ENCODE measurements around the gene ABCC6.
"Not testable (repeated sequence)": the region's sequence is repeated elsewhere in the genome, so short reads cannot be mapped to it uniquely, and the experiment has no call there.

Gene ABCC6

GRCh38 chr16:16184594-16184993, 38.7 kb downstream of the ABCC6 start:
- H3K4me3 ChIP-seq (ENCODE audit: low read depth in 1 of 2, low read length in 2 of 2): no peak overlapping the region
- no peaks in the 10 kb centered on the region for H3K27me3 ChIP-seq (ENCODE audit: low read depth, low read length)
- H3K4me1 ChIP-seq (ENCODE audit: control insufficient read depth in 1 of 2, insufficient read depth in 2 of 2, low read length in 2 of 2): no peaks in the 10 kb centered on the region
- H3K27ac ChIP-seq (ENCODE audit: low read length): no peak overlapping the region
- no peaks in the 10 kb centered on the region for H3K36me3 ChIP-seq (ENCODE audit: control insufficient read depth in 1 of 2, insufficient read depth in 2 of 2, low read length in 2 of 2)
- no peaks in the 10 kb centered on the region for H3K9me3 ChIP-seq (ENCODE audit: control insufficient read depth in 1 of 2, low read length in 2 of 2)

DNA sequence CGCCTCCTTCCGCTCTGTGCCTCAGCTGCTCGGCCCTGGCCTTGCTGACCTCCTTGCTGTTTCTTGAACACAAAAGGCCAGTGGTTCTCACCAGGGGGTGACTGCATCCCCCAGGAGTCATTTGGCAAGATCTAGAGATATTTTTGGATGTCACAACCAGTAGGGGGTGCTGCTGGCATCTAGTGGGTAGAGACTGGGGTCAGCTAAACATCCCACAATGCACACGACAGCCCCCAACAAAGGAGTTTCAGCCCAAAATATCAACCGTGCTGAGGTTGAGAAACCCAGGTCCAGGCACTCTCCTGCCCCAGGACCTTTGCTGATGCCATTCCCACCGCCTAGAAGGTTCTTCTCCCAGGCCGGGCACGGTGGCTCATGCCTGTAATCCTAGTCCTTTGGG, 39.7 kb downstream of the ABCC6 start:
- no peak overlapping the region for H3K4me3 ChIP-seq (ENCODE audit: low read depth in 1 of 2, low read length in 2 of 2)
- no peaks in the 10 kb centered on the region for H3K9me3 ChIP-seq (ENCODE audit: control insufficient read depth in 1 of 2, low read length in 2 of 2)
- H3K27ac ChIP-seq (ENCODE audit: low read length): no peak overlapping the region
- H3K4me1 ChIP-seq (ENCODE audit: control insufficient read depth in 1 of 2, insufficient read depth in 2 of 2, low read length in 2 of 2): no peaks in the 10 kb centered on the region
- no peaks in the 10 kb centered on the region for H3K27me3 ChIP-seq (ENCODE audit: low read depth, low read length)
- no peaks in the 10 kb centered on the region for H3K36me3 ChIP-seq (ENCODE audit: control insufficient read depth in 1 of 2, insufficient read depth in 2 of 2, low read length in 2 of 2)

DNA sequence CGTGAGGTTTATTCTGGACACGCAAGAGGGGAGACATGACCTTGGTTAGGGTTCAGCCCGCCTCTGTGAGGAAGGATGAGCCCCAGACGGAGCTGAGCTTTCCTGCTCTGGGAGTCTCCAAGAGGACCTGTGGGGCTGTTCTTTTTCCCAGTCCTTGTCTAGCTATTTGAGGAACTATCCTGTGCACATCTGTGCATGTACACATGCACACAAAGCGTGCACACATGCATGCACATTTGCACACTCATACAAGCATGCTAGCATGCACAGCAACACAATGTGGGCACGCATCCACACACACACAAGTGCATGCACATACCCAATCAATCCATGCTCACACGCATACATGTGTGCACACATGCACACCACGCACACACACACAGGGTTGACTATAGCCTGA, 40.4 kb downstream of the ABCC6 start:
- Histone ChIP-seq H3K36me3 (ENCODE audit: control insufficient read depth in 1 of 2, insufficient read depth in 2 of 2, low read length in 2 of 2) (no peaks in the 10 kb centered on the region), H3K4me3 (ENCODE audit: low read depth in 1 of 2, low read length in 2 of 2) (no peak overlapping the region), H3K27me3 (ENCODE audit: low read depth, low read length) (no peaks in the 10 kb centered on the region), H3K4me1 (ENCODE audit: control insufficient read depth in 1 of 2, insufficient read depth in 2 of 2, low read length in 2 of 2) (no peaks in the 10 kb centered on the region), H3K27ac (ENCODE audit: low read length) (no peak overlapping the region), H3K9me3 (ENCODE audit: control insufficient read depth in 1 of 2, low read length in 2 of 2) (no peaks in the 10 kb centered on the region)

GRCh38 chr16:16181748-16182147, 41.5 kb downstream of the ABCC6 start:
- H3K27ac ChIP-seq (ENCODE audit: low read length); H3K9me3 ChIP-seq (ENCODE audit: control insufficient read depth in 1 of 2, low read length in 2 of 2); H3K4me3 ChIP-seq (ENCODE audit: low read depth in 1 of 2, low read length in 2 of 2); H3K27me3 ChIP-seq (ENCODE audit: low read depth, low read length); H3K4me1 ChIP-seq (ENCODE audit: control insufficient read depth in 1 of 2, insufficient read depth in 2 of 2, low read length in 2 of 2); H3K36me3 ChIP-seq (ENCODE audit: control insufficient read depth in 1 of 2, insufficient read depth in 2 of 2, low read length in 2 of 2): not testable (repeated sequence)

DNA sequence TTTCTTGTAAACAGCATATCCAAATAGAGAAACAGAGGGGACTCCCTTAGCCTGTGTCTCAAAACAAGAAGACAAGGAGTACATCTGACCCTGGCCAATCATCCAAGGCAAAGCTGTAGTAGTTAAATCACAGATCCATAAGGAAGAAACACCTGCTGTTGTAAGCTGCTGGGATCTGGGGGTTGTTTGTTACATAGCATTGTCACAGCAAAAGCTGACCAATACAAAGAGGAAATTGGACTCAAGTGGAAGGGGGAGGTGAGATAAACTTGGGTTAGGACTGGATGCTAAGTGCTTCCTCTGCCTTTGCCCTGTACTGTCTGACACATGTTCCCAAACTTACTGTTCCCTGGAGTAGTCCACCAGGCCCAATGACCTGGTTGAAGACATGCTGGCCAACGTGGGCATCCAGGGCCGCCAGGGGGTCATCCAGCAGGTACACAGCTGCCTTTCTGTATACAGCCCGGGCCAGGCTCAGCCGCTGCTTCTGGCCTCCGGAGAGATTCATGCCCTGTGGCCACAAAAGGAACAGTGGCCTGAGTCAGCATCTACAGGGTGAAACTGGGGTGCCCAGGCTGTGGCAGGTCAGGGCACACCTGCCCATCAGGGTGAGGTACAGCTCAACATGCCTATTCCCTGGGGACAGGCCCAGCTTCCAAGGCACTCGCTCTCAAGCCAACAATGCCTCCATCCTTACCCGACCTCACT, 44.7 kb downstream of the ABCC6 start:
- no peaks in the 10 kb centered on the region for H3K4me1 ChIP-seq (ENCODE audit: control insufficient read depth in 1 of 2, insufficient read depth in 2 of 2, low read length in 2 of 2)

GRCh38 chr16:16176328-16176727, 47.0 kb downstream of the ABCC6 start:
- no peak overlapping the region for H3K27ac ChIP-seq (ENCODE audit: low read length)
- no peaks in the 10 kb centered on the region for H3K36me3 ChIP-seq (ENCODE audit: control insufficient read depth in 1 of 2, insufficient read depth in 2 of 2, low read length in 2 of 2)
- no peak overlapping the region for H3K4me3 ChIP-seq (ENCODE audit: low read depth in 1 of 2, low read length in 2 of 2)
- no peaks in the 10 kb centered on the region for H3K9me3 ChIP-seq (ENCODE audit: control insufficient read depth in 1 of 2, low read length in 2 of 2)
- H3K27me3 ChIP-seq (ENCODE audit: low read depth, low read length): no peaks in the 10 kb centered on the region
- no peaks in the 10 kb centered on the region for H3K4me1 ChIP-seq (ENCODE audit: control insufficient read depth in 1 of 2, insufficient read depth in 2 of 2, low read length in 2 of 2)

More for the DNA sequence above, 44.7 kb downstream of the ABCC6 start:
- Histone ChIP-seq H3K27me3 (ENCODE audit: low read depth, low read length) (no peaks in the 10 kb centered on the region), H3K27ac (ENCODE audit: low read length) (no peak overlapping the region), H3K9me3 (ENCODE audit: control insufficient read depth in 1 of 2, low read length in 2 of 2) (no peaks in the 10 kb centered on the region), H3K4me3 (ENCODE audit: low read depth in 1 of 2, low read length in 2 of 2) (no peak overlapping the region), H3K36me3 (ENCODE audit: control insufficient read depth in 1 of 2, insufficient read depth in 2 of 2, low read length in 2 of 2) (no peaks in the 10 kb centered on the region)

- H3K9me3 ChIP-seq (ENCODE audit: control insufficient read depth in 1 of 2, low read length in 2 of 2): no peaks in the 10 kb centered on the region
- H3K4me1 ChIP-seq (ENCODE audit: control insufficient read depth in 1 of 2, insufficient read depth in 2 of 2, low read length in 2 of 2): no peaks in the 10 kb centered on the region
- H3K36me3 ChIP-seq (ENCODE audit: control insufficient read depth in 1 of 2, insufficient read depth in 2 of 2, low read length in 2 of 2): no peaks in the 10 kb centered on the region
- H3K27ac ChIP-seq (ENCODE audit: low read length): no peak overlapping the region
- H3K27me3 ChIP-seq (ENCODE audit: low read depth, low read length): no peaks in the 10 kb centered on the region
- H3K4me3 ChIP-seq (ENCODE audit: low read depth in 1 of 2, low read length in 2 of 2): no peak overlapping the region
Observed at GRCh38 chr16:16175296-16175695, 48.0 kb downstream of the ABCC6 start.

DNA sequence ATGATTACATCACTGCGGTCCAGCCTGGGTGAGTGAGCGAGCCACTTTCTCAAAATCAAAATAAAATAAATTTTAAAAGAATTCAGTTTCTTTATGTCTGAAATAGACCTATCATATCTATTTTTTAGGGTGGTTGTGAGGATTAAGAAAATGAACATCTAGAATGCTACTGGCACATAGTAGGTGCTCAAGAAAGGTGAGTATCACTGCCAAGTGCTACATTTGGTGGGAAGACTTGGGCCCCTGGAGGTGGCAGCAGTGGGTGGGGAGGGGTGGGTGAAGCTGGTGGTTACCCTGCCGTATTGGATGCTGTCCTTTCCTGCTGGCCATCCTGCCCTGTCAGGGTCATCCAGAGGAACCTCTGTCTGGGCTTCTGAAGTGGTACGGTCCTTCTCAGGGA, 50.3 kb downstream of the ABCC6 start:
- H3K4me3 ChIP-seq (ENCODE audit: low read depth in 1 of 2, low read length in 2 of 2): no peak overlapping the region
- no peaks in the 10 kb centered on the region for H3K9me3 ChIP-seq (ENCODE audit: control insufficient read depth in 1 of 2, low read length in 2 of 2)
- no peaks in the 10 kb centered on the region for H3K27me3 ChIP-seq (ENCODE audit: low read depth, low read length)
- H3K27ac ChIP-seq (ENCODE audit: low read length): no peak overlapping the region
- no peaks in the 10 kb centered on the region for H3K4me1 ChIP-seq (ENCODE audit: control insufficient read depth in 1 of 2, insufficient read depth in 2 of 2, low read length in 2 of 2)
- no peaks in the 10 kb centered on the region for H3K36me3 ChIP-seq (ENCODE audit: control insufficient read depth in 1 of 2, insufficient read depth in 2 of 2, low read length in 2 of 2)

GRCh38 chr16:16171332-16171919, 51.9 kb downstream of the ABCC6 start:
- no peak overlapping the region for H3K27ac ChIP-seq (ENCODE audit: low read length)
- no peaks in the 10 kb centered on the region for H3K4me1 ChIP-seq (ENCODE audit: control insufficient read depth in 1 of 2, insufficient read depth in 2 of 2, low read length in 2 of 2)
- H3K4me3 ChIP-seq (ENCODE audit: low read depth in 1 of 2, low read length in 2 of 2): no peak overlapping the region
- no peaks in the 10 kb centered on the region for H3K36me3 ChIP-seq (ENCODE audit: control insufficient read depth in 1 of 2, insufficient read depth in 2 of 2, low read length in 2 of 2)
- no peaks in the 10 kb centered on the region for H3K27me3 ChIP-seq (ENCODE audit: low read depth, low read length)
- no peaks in the 10 kb centered on the region for H3K9me3 ChIP-seq (ENCODE audit: control insufficient read depth in 1 of 2, low read length in 2 of 2)

DNA sequence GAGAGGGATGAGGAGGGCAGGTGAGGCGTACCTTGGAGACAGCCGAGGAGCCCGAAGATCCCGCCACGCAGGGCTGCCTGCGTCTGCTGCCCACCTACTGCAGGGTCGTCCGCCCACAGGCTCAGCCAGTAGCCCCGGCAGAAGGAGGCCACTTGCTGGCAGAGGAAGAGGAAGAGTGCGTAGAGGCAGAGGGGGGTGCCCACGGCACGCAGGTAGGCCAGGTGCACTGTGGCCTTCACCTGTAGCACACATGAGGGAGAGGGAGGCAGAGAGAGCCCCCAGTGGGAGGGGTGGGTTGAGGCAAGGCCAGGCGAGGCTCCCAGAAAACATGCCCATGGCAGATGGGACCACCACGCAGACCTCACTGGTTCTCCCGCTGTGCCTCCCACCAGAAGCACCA, 53.7 kb downstream of the ABCC6 start:
- Histone ChIP-seq H3K36me3 (ENCODE audit: control insufficient read depth in 1 of 2, insufficient read depth in 2 of 2, low read length in 2 of 2) (no peaks in the 10 kb centered on the region), H3K4me3 (ENCODE audit: low read depth in 1 of 2, low read length in 2 of 2) (no peak overlapping the region), H3K4me1 (ENCODE audit: control insufficient read depth in 1 of 2, insufficient read depth in 2 of 2, low read length in 2 of 2) (no peaks in the 10 kb centered on the region), H3K9me3 (ENCODE audit: control insufficient read depth in 1 of 2, low read length in 2 of 2) (no peaks in the 10 kb centered on the region), H3K27ac (ENCODE audit: low read length) (no peak overlapping the region), H3K27me3 (ENCODE audit: low read depth, low read length) (no peaks in the 10 kb centered on the region)

DNA sequence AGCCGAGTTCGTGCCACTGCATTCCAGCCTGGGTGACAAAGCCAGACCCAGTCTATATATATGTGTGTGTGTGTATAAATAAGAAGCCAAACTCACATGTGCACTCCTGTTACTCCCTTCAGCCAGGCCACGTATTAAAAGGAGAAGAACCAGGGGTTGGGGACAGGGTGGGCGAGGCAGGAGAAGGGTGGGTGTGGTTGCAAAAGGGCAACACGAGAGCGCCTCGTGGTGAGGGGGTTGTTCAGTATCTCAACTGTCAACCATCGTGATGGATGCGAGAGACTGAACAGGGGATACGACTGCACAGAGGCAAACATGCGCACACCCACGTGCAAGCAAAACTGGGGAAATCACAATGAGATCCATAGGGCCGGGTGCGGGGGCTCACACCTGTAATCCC, 54.9 kb downstream of the ABCC6 start:
- no peaks in the 10 kb centered on the region for H3K36me3 ChIP-seq (ENCODE audit: control insufficient read depth in 1 of 2, insufficient read depth in 2 of 2, low read length in 2 of 2)
- H3K27me3 ChIP-seq (ENCODE audit: low read depth, low read length): no peaks in the 10 kb centered on the region
- H3K4me3 ChIP-seq (ENCODE audit: low read depth in 1 of 2, low read length in 2 of 2): no peak overlapping the region
- no peak overlapping the region for H3K27ac ChIP-seq (ENCODE audit: low read length)
- H3K9me3 ChIP-seq (ENCODE audit: control insufficient read depth in 1 of 2, low read length in 2 of 2): no peaks in the 10 kb centered on the region
- no peaks in the 10 kb centered on the region for H3K4me1 ChIP-seq (ENCODE audit: control insufficient read depth in 1 of 2, insufficient read depth in 2 of 2, low read length in 2 of 2)

GRCh38 chr16:16167927-16168326, 55.4 kb downstream of the ABCC6 start:
- no peaks in the 10 kb centered on the region for H3K9me3 ChIP-seq (ENCODE audit: control insufficient read depth in 1 of 2, low read length in 2 of 2)
- H3K4me1 ChIP-seq (ENCODE audit: control insufficient read depth in 1 of 2, insufficient read depth in 2 of 2, low read length in 2 of 2): no peaks in the 10 kb centered on the region
- no peaks in the 10 kb centered on the region for H3K27me3 ChIP-seq (ENCODE audit: low read depth, low read length)
- no peak overlapping the region for H3K4me3 ChIP-seq (ENCODE audit: low read depth in 1 of 2, low read length in 2 of 2)
- no peak overlapping the region for H3K27ac ChIP-seq (ENCODE audit: low read length)
- H3K36me3 ChIP-seq (ENCODE audit: control insufficient read depth in 1 of 2, insufficient read depth in 2 of 2, low read length in 2 of 2): no peaks in the 10 kb centered on the region

Data from muscle layer of duodenum (tissue), 2 donors.